PFSK-1 (cell line): ENCODE results near the gene MN1.

Experiments
- SIN3A ChIP-seq: IDR thresholded peaks from 2 replicates; pipeline ENCODE4 v1.6.1; 2012; ENCODE audit warnings: mild to moderate bottlenecking, low read length, moderate library complexity, borderline replicate concordance; ENCODE audit not compliant: insufficient read depth
- TAF1 ChIP-seq: IDR thresholded peaks from 2 replicates; pipeline ENCODE4 v1.6.1; 2012; ENCODE audit warnings: low read length, control low read depth, borderline replicate concordance; ENCODE audit not compliant: insufficient read depth

DNA sequence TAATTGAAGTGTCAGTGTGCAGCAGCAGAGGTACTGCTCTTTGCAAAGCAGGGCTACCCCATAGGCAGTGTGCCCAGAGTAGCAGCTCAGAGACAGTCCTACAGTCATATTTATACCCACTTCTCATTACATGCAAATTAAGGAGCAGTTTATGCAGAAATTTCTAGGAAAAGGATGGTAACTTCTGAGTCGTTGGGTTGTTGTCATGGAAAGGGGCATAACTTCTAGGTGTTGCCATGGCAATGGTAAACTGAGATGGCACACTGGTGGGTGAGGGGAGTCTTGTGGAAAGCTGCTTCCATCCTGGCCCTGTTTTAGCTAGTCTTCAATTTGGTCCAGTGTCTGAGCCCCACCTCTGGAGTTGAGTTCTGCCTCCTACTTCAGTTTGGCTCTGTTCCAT lies 77.4 kb downstream of the MN1 start:
- no peak for TF ChIP-seq TAF1
- no peak for TF ChIP-seq SIN3A
